PC-9 (cell line): Measurements from ENCODE around the gene TCTN3.

ENCODE experiments used
- EZH2 ChIP-seq: fragments of 200-600 bp; sonication (generic); IDR thresholded peaks from 2 replicates; pipeline ENCODE4 v1.8.0; 2017; ENCODE audit warnings: antibody characterized with exemption, low read depth
- TF ChIP-seq, protein P1 (sequence below): fragments of 200-600 bp; sonication (generic); conservative IDR thresholded peaks from 2 replicates; pipeline ENCODE4 v1.6.1; 2017; ENCODE audit warnings: mixed run types, antibody characterized with exemption, mild to moderate bottlenecking, moderate library complexity

DNA sequence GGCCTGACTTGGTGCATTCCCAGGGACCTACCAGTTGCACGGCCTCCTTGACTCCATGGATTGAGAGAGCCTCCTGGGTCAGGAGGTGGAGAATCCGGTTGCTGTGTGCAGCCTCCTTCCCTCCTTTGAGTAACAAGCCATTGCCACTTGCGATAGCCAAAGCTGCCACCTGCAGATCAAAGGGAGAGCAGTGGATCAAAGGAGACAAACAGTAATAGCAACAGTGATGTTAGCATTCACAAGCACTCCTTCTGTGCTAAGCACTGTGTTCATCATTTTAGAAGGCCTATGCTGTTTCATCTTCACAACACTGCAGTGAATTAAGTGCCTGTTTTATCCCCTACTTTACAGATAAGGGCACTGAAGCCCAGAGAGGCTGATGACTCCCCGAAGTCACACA is 77.3 kb downstream of the TCTN3 start:
- TF ChIP-seq, protein P1, sequence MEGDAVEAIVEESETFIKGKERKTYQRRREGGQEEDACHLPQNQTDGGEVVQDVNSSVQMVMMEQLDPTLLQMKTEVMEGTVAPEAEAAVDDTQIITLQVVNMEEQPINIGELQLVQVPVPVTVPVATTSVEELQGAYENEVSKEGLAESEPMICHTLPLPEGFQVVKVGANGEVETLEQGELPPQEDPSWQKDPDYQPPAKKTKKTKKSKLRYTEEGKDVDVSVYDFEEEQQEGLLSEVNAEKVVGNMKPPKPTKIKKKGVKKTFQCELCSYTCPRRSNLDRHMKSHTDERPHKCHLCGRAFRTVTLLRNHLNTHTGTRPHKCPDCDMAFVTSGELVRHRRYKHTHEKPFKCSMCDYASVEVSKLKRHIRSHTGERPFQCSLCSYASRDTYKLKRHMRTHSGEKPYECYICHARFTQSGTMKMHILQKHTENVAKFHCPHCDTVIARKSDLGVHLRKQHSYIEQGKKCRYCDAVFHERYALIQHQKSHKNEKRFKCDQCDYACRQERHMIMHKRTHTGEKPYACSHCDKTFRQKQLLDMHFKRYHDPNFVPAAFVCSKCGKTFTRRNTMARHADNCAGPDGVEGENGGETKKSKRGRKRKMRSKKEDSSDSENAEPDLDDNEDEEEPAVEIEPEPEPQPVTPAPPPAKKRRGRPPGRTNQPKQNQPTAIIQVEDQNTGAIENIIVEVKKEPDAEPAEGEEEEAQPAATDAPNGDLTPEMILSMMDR: no peak
- no peak for TF ChIP-seq EZH2
